Endothelial cell of umbilical vein (primary cell): ENCODE data around the gene TNFSF9. TPM values are rescaled to one million over a fixed set of nuclear protein-coding genes. Genes with fewer than 3 reads are reported as not detected.

Experiments
- BruUV-seq: library from RNA; stranded (reverse); fragments of 400-500 nt; replicated peaks from 2 replicates; lab custom pipeline; 2021; lab: Mats Ljungman, UMichigan
- CTCF ChIA-PET: fragments of 300-600, 350-600 bp; sonication (Branson Sonifier 250); formaldehyde crosslinking; loops from one replicate; lab custom pipeline; 2021; ENCODE audit warnings: antibody characterized with exemption, inconsistent platforms; lab: Charles Lee
- POLR2A ChIA-PET: fragments of 300-600, 350-600 bp; sonication (Branson Sonifier 250); formaldehyde crosslinking; loops from one replicate; lab custom pipeline; 2021; ENCODE audit warnings: antibody characterized with exemption, inconsistent platforms; lab: Charles Lee
- DNase-seq: peaks from one replicate; pipeline ENCODE4 v3.0.0-alpha.2; 2011; ENCODE audit warnings: low read depth, low spot score
- FAIRE-seq: peaks from 2 replicates; lab custom pipeline; 2011; peaks lifted over from hg19 to GRCh38; lab: Jason Lieb, UNC
- H2AFZ ChIP-seq: 2 replicates; pipeline ENCODE4 v1.6.0; 2012; ENCODE audit warnings: low read depth, low read length, control low read depth, inconsistent platforms
- H3K27ac ChIP-seq: 2 replicates; pipeline ENCODE4 v1.5.1; 2011; ENCODE audit warnings: low read depth, mild to moderate bottlenecking, control low read depth, low read length, moderate library complexity; ENCODE audit not compliant: insufficient read depth
- H3K27me3 ChIP-seq, 2 experiments: 2 replicates each; pipeline versions ENCODE4 v1.6.0 to v1.6.1; 2011; ENCODE audit warnings: low read length in 2 of 2, mixed read lengths in 1 of 2; ENCODE audit not compliant: control insufficient read depth in 2 of 2, insufficient read depth in 2 of 2
- H3K36me3 ChIP-seq, 2 experiments: 2 replicates in 1 of 2; 3 replicates in 1 of 2; pipeline ENCODE4 v1.5.1; 2011; ENCODE audit warnings: low read length in 2 of 2, mild to moderate bottlenecking in 1 of 2, moderate library complexity in 1 of 2; ENCODE audit not compliant: control insufficient read depth in 2 of 2, insufficient read depth in 2 of 2; ENCODE audit errors: extremely low read depth in 1 of 2
- H3K4me1 ChIP-seq: 3 replicates; pipeline ENCODE4 v1.5.1; 2011; ENCODE audit warnings: mild to moderate bottlenecking, low read length; ENCODE audit not compliant: control insufficient read depth, insufficient read depth; ENCODE audit errors: extremely low read depth
- H3K4me2 ChIP-seq: 2 replicates; pipeline ENCODE4 v1.6.1; 2011; ENCODE audit warnings: low read length, control low read depth, mixed read lengths; ENCODE audit not compliant: insufficient read depth
- H3K4me3 ChIP-seq, 3 experiments: fragments of 200-600 bp in 1 of 3; sonication (generic), shearing (Covaris generic) in 1 of 3; replicated peaks in 1 of 3; 2 replicates each; pipeline ENCODE4 v1.5.1; 2011 to 2016; ENCODE audit warnings: control low read depth in 3 of 3, low read length in 3 of 3, mild to moderate bottlenecking in 2 of 3, inconsistent platforms in 1 of 3, low read depth in 1 of 3, moderate library complexity in 1 of 3; ENCODE audit not compliant: insufficient read depth in 1 of 3
- H3K79me2 ChIP-seq: 2 replicates; pipeline ENCODE4 v1.6.0; 2012; ENCODE audit warnings: low read length, inconsistent platforms; ENCODE audit not compliant: control insufficient read depth, insufficient read depth
- H3K9ac ChIP-seq: replicated peaks from 2 replicates; pipeline ENCODE3; 2011; ENCODE audit warnings: low read length, control low read depth; ENCODE audit not compliant: insufficient read depth; ENCODE audit errors: extremely low read depth
- H3K9me1 ChIP-seq: replicated peaks from 3 replicates; pipeline ENCODE4 v1.6.0; 2011; ENCODE audit warnings: mild to moderate bottlenecking, low read length; ENCODE audit not compliant: control insufficient read depth, insufficient read depth; ENCODE audit errors: extremely low read depth
- H3K9me3 ChIP-seq: replicated peaks from 2 replicates; pipeline ENCODE4 v1.5.1; 2012; ENCODE audit warnings: low read length, inconsistent platforms; ENCODE audit not compliant: control insufficient read depth, insufficient read depth
- H4K20me1 ChIP-seq: replicated peaks from 2 replicates; pipeline ENCODE3; 2011; ENCODE audit warnings: mild to moderate bottlenecking, low read length; ENCODE audit not compliant: control insufficient read depth, insufficient read depth; ENCODE audit errors: extremely low read depth
- CTCF ChIP-seq, 2 donors: IDR thresholded peaks; 1 replicate in 1 of 2; 2 replicates in 1 of 2; pipeline ENCODE4 v1.5.1; 2011; ENCODE audit warnings: low read length in 2 of 2, mild to moderate bottlenecking in 2 of 2, moderate library complexity in 2 of 2, control low read depth in 1 of 2, inconsistent platforms in 1 of 2, low read depth in 1 of 2; ENCODE audit not compliant: insufficient read depth in 1 of 2; ENCODE audit errors: extremely low read depth in 1 of 2
- EZH2 ChIP-seq: IDR thresholded peaks from 2 replicates; pipeline ENCODE4 v1.6.1; 2012; ENCODE audit warnings: borderline replicate concordance, low read depth, mild to moderate bottlenecking, moderate library complexity, low read length, inconsistent platforms; ENCODE audit not compliant: severe bottlenecking
- FOS ChIP-seq: IDR thresholded peaks from 2 replicates; pipeline ENCODE4 v1.6.1; 2011; ENCODE audit warnings: mild to moderate bottlenecking, low read length, moderate library complexity, borderline replicate concordance; ENCODE audit not compliant: insufficient read depth
- GATA2 ChIP-seq: IDR thresholded peaks from 2 replicates; pipeline ENCODE4 v1.7.0; 2011; ENCODE audit warnings: low read depth, mild to moderate bottlenecking, moderate library complexity, mixed read lengths, low read length; ENCODE audit not compliant: insufficient read length, insufficient read depth
- JUN ChIP-seq: IDR thresholded peaks from 2 replicates; pipeline ENCODE4 v1.6.1; 2011; ENCODE audit warnings: borderline replicate concordance, low read depth; ENCODE audit not compliant: insufficient read length, insufficient read depth
- MAX ChIP-seq: IDR thresholded peaks from 2 replicates; pipeline ENCODE4 v1.6.1; 2011; ENCODE audit not compliant: insufficient read depth, insufficient read length
- MYC ChIP-seq: IDR thresholded peaks from one replicate; pipeline ENCODE4 v1.6.1; 2011; ENCODE audit warnings: mild to moderate bottlenecking, low read depth, low read length
- POLR2A ChIP-seq: IDR thresholded peaks from 2 replicates; pipeline ENCODE4 v1.6.1; 2012; ENCODE audit warnings: low read depth, mild to moderate bottlenecking, control low read depth, low read length
- POLR2AphosphoS5 ChIP-seq: IDR thresholded peaks from 2 replicates; pipeline ENCODE4 v1.6.1; 2012; ENCODE audit warnings: low read depth, mild to moderate bottlenecking, control low read depth, low read length, moderate library complexity; ENCODE audit not compliant: insufficient read depth
- dilution Hi-C: fragments of 300-500 bp; cut with MboI; formaldehyde crosslinking; loops from one replicate; pipeline ENCODE4 v1.15.0; 2019; ENCODE audit warnings: low sequenced_read_pairs; ENCODE audit not compliant: extremely low pct_ligation_motif_present
- intact Hi-C: fragments of 100-400 bp; cut with micrococcal nuclease; formaldehyde crosslinking; loops from one replicate; pipeline ENCODE4 v1.10.0; 2022
- polyA plus RNA-seq, 4 experiments: library from polyadenylated mRNA; depleted of rRNA in 3 of 4; stranded (reverse) in 3 of 4; unstranded in 1 of 4; fragments of >200 nt; gene quantifications; 2 replicates each; pipeline versions ENCODE4 v1.2.1 to v1.2.3, GENCODE V29; 2011 to 2012; ENCODE audit warnings: missing spikeins in 1 of 4
- total RNA-seq: library from RNA; stranded (reverse); gene quantifications from 2 replicates; pipeline ENCODE4 v1.2.3, GENCODE V29; 2021

Gene TNFSF9
- total and polyA plus RNA-seq, 2 donors (not counting 3 experiments of a cell fraction or from before 2014, with no cell fraction given), result 0.52 to 0.53 TPM

- H3K27me3 ChIP-seq, result peaks cover 17 to 20% of the 10 kb centered on the region in 2 experiments
- ChIA-PET CTCF (interaction anchor here (1.0 to 1.7 kb wide), 3 partner anchors 18 to 97 kb away, joined by 3 to 7 read pairs (median 3); no protein-coding TSS in a partner anchor), POLR2A (no interaction called here)
- H4K20me1 ChIP-seq, result no peaks in the 10 kb centered on the region
- intact Hi-C loops, result loop anchor here (5.0 kb wide), 1 partner anchor 203 kb away; the partner anchor contains the start of genes GPR108 and TRIP10
- dilution Hi-C loops, result no loop called here
- no peaks in the 10 kb centered on the region for H3K9me1 ChIP-seq
- DNase-seq (no peak), FAIRE-seq (no peak)
- no peak overlapping the region for H2AFZ ChIP-seq
- no peak overlapping the region for H3K4me2 ChIP-seq
- H3K79me2 ChIP-seq, result no peaks in the 10 kb centered on the region
- no TSS peak for BruUV-seq
- H3K36me3 ChIP-seq, result no peaks in the 10 kb centered on the region
- TF ChIP-seq POLR2A (no peak), MAX (no peak), MYC (no peak), POLR2AphosphoS5 (no peak), EZH2 (no peak), FOS (no peak), JUN (no peak), GATA2 (no peak), CTCF (IDR thresholded peaks at IDR 0.05; ENCODE audit: extremely low read depth in 1 of 2, insufficient read depth in 1 of 2, low read depth in 1 of 2, low read length in 2 of 2) (no peak)
- no peak overlapping the region for H3K4me3 ChIP-seq
- no peaks in the 10 kb centered on the region for H3K9me3 ChIP-seq
- H3K4me1 ChIP-seq, result peaks cover 4% of the 10 kb centered on the region
- H3K27ac ChIP-seq, result no peak overlapping the region
- no peak overlapping the region for H3K9ac ChIP-seq
Measured at GRCh38 chr19:6534451-6535093, 3.7 kb downstream of the TNFSF9 start.
